GM12872 (cell line): ENCODE results near the gene PRXL2B.

Experiments used
- TF ChIP-seq, protein P1 (sequence below): IDR thresholded peaks from 3 replicates; pipeline ENCODE4 v1.5.1; 2011; ENCODE audit warnings: low read depth, mild to moderate bottlenecking, low read length, moderate library complexity; ENCODE audit not compliant: insufficient read depth

The PRXL2B gene

GRCh38 chr1:2586154-2587070, at the start of gene PRXL2B:
PRXL2B (plus strand) TSS chr1:2586777; CDS start chr1:2586886, 109 bp downstream.
- TF ChIP-seq, protein P1, sequence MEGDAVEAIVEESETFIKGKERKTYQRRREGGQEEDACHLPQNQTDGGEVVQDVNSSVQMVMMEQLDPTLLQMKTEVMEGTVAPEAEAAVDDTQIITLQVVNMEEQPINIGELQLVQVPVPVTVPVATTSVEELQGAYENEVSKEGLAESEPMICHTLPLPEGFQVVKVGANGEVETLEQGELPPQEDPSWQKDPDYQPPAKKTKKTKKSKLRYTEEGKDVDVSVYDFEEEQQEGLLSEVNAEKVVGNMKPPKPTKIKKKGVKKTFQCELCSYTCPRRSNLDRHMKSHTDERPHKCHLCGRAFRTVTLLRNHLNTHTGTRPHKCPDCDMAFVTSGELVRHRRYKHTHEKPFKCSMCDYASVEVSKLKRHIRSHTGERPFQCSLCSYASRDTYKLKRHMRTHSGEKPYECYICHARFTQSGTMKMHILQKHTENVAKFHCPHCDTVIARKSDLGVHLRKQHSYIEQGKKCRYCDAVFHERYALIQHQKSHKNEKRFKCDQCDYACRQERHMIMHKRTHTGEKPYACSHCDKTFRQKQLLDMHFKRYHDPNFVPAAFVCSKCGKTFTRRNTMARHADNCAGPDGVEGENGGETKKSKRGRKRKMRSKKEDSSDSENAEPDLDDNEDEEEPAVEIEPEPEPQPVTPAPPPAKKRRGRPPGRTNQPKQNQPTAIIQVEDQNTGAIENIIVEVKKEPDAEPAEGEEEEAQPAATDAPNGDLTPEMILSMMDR = no peak

DNA sequence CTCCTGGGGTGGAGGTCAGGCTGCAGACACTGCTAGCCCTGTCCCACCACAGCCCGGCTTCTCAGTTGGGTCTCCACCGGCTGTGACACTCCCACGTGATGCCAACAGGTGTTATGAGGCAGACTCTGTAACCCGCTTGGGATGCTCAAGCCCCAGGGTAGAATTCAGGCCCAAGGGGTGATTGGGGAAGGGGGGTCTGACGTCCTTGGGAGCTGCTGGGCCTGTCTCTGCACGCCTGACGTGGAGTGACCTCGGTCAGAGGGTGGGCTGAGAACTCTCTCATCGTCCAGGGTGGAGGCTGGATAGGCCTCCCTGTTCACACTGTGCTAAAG, 48.8 kb upstream of the PRXL2B start:
- TF ChIP-seq, protein P1 = no peak

- TF ChIP-seq, protein P1 = no peak
Measured at GRCh38 chr1:2538376-2538775, 48.2 kb upstream of the PRXL2B start.

GRCh38 chr1:2538872-2539271, 47.7 kb upstream of the PRXL2B start:
- TF ChIP-seq, protein P1 = no peak

DNA sequence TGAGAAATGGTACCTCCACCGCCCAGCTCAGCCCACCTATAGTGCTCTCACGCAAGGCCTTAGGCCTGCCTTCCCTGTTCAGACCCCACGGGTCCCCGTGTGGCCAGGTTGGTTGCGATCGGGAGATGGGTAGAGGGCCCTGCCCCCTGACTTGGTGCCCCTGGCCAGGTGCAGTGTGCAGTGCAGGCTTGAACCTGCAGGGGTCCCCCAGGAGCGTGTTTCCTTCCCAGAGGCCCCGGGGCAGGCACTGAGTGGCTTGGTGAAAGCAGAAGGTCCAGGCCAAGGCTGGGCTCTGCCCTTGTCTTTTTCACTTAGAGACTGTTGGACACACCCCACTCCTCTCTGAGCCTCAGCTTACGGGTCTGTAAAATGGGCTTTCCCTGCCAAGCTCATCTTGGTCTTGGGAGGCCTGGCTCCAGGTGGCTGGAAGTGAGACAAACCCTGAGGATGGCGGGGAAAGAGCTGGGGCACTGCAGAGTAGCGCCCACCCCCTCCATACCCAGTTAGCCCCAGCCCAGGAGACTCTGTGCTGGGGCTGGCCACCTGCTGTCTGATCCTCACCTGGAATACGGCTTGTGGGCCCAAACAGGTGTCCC, 47.2 kb upstream of the PRXL2B start:
- TF ChIP-seq, protein P1 = peak; percentile 60

DNA sequence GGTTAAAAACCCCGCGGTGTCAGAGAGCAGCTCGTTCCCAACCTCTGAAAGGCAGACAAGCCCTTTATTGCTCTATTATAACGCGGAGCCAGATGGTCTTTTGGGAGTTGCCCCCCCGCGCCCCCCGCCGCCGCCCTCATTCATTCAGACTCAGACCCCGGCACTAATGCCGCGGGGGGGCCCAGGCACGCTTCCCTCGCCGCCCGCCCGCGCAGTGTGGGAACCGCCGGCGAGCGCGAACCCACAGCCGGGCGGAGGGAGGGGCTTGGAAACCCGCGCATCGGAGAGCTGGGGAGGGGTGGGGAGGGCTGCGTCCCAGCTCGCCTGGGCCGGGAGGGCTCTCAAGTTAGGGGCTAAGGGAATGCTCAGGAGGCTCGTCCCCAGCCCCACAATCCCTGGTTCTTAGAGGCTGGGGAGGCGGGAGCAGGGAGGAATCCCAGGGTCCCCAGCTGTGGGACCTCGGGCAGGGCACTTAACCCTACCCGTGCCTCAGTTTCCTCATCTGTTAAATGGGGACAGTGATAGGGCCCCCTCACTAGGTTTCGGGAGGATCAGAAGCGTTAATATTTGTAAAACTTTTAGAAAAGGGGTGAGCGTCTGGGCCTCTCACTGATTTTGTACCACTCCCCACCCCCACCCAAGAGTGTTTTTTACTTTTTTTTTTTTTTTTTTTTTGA, 45.6 kb upstream of the PRXL2B start:
- TF ChIP-seq, protein P1 = no peak

DNA sequence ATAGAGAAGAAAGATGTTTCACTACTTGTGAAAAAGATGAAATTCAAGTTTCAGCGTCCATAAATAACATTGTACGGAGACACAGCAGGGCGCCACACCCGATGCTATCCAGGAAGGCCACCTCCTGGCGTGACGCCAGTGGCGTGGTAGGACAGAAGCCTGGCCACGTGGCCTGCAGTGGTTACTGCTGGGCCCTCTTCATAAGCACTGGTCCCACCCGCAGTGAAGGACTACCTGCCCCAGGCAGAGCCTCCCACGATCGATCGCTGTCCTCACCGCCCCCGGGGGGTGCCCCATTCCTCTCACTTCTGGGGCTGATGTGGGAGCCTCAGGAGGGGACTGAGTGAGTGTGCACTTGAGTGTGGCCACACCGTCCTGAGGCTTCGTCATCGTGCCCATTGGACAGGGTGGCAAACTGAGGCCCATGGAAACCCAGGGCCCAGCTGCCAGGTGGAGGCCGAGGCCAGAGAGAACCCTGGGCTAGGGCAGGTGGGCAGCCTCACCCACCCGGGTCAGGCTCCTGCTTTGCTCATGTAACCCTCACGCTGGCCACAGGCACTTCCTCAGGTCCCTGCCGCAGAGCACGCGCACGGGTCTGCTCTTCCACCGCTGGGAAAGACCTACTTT, 44.8 kb upstream of the PRXL2B start:
- TF ChIP-seq, protein P1 = no peak
